Caco-2 (cell line): ENCODE results near the gene PLEK. TPM values are rescaled to one million over a fixed set of nuclear protein-coding genes. Genes with fewer than 3 reads are reported as not detected.

Source experiments
- BruUV-seq: library from RNA; stranded (reverse); fragments of 400-500 nt; replicated peaks from 2 replicates; lab custom pipeline; 2021; lab: Mats Ljungman, UMichigan
- CTCF ChIA-PET: fragments of 300-600 bp; sonication (Branson Sonifier 250); formaldehyde crosslinking; loops from one replicate; lab custom pipeline; 2022; ENCODE audit warnings: antibody characterized with exemption; lab: Charles Lee
- POLR2A ChIA-PET: fragments of 300-600 bp; sonication (Branson Sonifier 250); formaldehyde crosslinking; loops from one replicate; lab custom pipeline; 2022; ENCODE audit warnings: antibody characterized with exemption; lab: Charles Lee
- DNase-seq, 2 experiments: peaks; one replicate each; pipeline versions ENCODE4 v3.0.0 to v3.0.0-alpha.2; 2020 to 2022
- H3K27me3 ChIP-seq: replicated peaks from 2 replicates; pipeline ENCODE4 v1.6.0; 2011; ENCODE audit warnings: low read length; ENCODE audit not compliant: control insufficient read depth, insufficient read depth
- H3K36me3 ChIP-seq: 2 replicates; pipeline ENCODE4 v1.5.1; 2011; ENCODE audit warnings: low read length; ENCODE audit not compliant: control insufficient read depth, insufficient read depth
- H3K4me1 ChIP-seq: fragments of 250-450 bp; sonication (Bioruptor Pico); 2 replicates; pipeline ENCODE4 v1.5.1; 2020; ENCODE audit warnings: mild to moderate bottlenecking
- H3K4me3 ChIP-seq: 2 replicates; pipeline ENCODE4 v1.5.1; 2011; ENCODE audit warnings: low read depth, mild to moderate bottlenecking, control low read depth, low read length
- H3K9me3 ChIP-seq: fragments of 250-450 bp; sonication (Bioruptor Pico); 2 replicates; pipeline ENCODE4 v1.5.1; 2020; ENCODE audit warnings: mild to moderate bottlenecking, moderate library complexity
- H3K27ac Mint-ChIP-seq: one replicate; pipeline ENCODE4 v1.8.0; 2022; ENCODE audit warnings: mixed read lengths; ENCODE audit not compliant: unreplicated experiment
- H3K27me3 Mint-ChIP-seq: one replicate; pipeline ENCODE4 v1.8.0; 2022; ENCODE audit warnings: mixed read lengths; ENCODE audit not compliant: insufficient read depth, unreplicated experiment
- H3K36me3 Mint-ChIP-seq: one replicate; pipeline ENCODE4 v1.8.0; 2022; ENCODE audit warnings: mild to moderate bottlenecking, mixed read lengths; ENCODE audit not compliant: insufficient read depth, unreplicated experiment
- H3K4me1 Mint-ChIP-seq: one replicate; pipeline ENCODE4 v1.8.0; 2022; ENCODE audit warnings: low read depth, mixed read lengths; ENCODE audit not compliant: unreplicated experiment
- H3K4me3 Mint-ChIP-seq: one replicate; pipeline ENCODE4 v1.8.0; 2022; ENCODE audit warnings: mild to moderate bottlenecking, moderate library complexity, mixed read lengths; ENCODE audit not compliant: unreplicated experiment
- H3K9me3 Mint-ChIP-seq: one replicate; pipeline ENCODE4 v1.8.0; 2022; ENCODE audit warnings: mixed read lengths; ENCODE audit not compliant: unreplicated experiment
- CTCF ChIP-seq, 2 experiments: fragments of 200-600 bp in 1 of 2; IDR thresholded peaks; 1 replicate in 1 of 2; 2 replicates in 1 of 2; pipeline versions ENCODE4 v1.5.1 to v1.8.0; 2011 to 2022; ENCODE audit warnings: antibody characterized with exemption in 1 of 2, control low read depth in 1 of 2, inconsistent platforms in 1 of 2, low read depth in 1 of 2, low read length in 1 of 2, mild to moderate bottlenecking in 1 of 2, moderate library complexity in 1 of 2; ENCODE audit not compliant: insufficient read depth in 1 of 2, severe bottlenecking in 1 of 2, unreplicated experiment in 1 of 2
- intact Hi-C: fragments of 100-400 bp; cut with micrococcal nuclease; formaldehyde crosslinking; loops from one replicate; pipeline ENCODE4 v1.10.0; 2022; ENCODE audit not compliant: unreplicated experiment
- total RNA-seq: library from RNA; stranded (reverse); gene quantifications from 2 replicates; pipeline ENCODE4 v1.2.3, GENCODE V29; 2022

PLEK gene
- total RNA-seq, 1 experiment from 2014 or later: not detected

- no peaks in the 10 kb centered on the region for H3K4me1 Mint-ChIP-seq
- H3K9me3 Mint-ChIP-seq: no peaks in the 10 kb centered on the region
- Histone ChIP-seq H3K27me3 (no peaks in the 10 kb centered on the region; the same call in 1 of the 2 replicates), H3K36me3 (no peaks in the 10 kb centered on the region), H3K4me3 (no peak overlapping the region), H3K4me1 (no peaks in the 10 kb centered on the region), H3K9me3 (no peaks in the 10 kb centered on the region)
- TF ChIP-seq CTCF (IDR thresholded peaks at IDR 0.05; ENCODE audit: insufficient read depth in 1 of 2, low read depth in 1 of 2, low read length in 1 of 2, severe bottlenecking in 1 of 2, unreplicated experiment in 1 of 2): no peak
- intact Hi-C loops: no loop called here
- DNase-seq: no peak
- ChIA-PET POLR2A (no interaction called here), CTCF (interaction anchor here (0.6 kb wide), 1 partner anchor 304 kb away, joined by 3 read pairs; no protein-coding TSS in a partner anchor)
- no peak overlapping the region for H3K4me3 Mint-ChIP-seq
- H3K27me3 Mint-ChIP-seq: peaks cover 9% of the 10 kb centered on the region
- BruUV-seq: no TSS peak
- H3K27ac Mint-ChIP-seq: no peak overlapping the region
- no peaks in the 10 kb centered on the region for H3K36me3 Mint-ChIP-seq
These were observed 53.8 kb downstream of the PLEK start for GRCh38 chr2:68418855-68419254.

- no peak for DNase-seq
- BruUV-seq: no TSS peak
- H3K36me3 Mint-ChIP-seq: no peaks in the 10 kb centered on the region
- Histone ChIP-seq H3K27me3 (no peaks in the 10 kb centered on the region; the same call in 1 of the 2 replicates), H3K4me1 (no peaks in the 10 kb centered on the region), H3K4me3 (no peak overlapping the region), H3K9me3 (no peaks in the 10 kb centered on the region), H3K36me3 (no peaks in the 10 kb centered on the region)
- ChIA-PET POLR2A (no interaction called here), CTCF (no interaction called here)
- H3K4me1 Mint-ChIP-seq: no peaks in the 10 kb centered on the region
- peaks cover 9% of the 10 kb centered on the region for H3K27me3 Mint-ChIP-seq
- no peaks in the 10 kb centered on the region for H3K9me3 Mint-ChIP-seq
- no peak for TF ChIP-seq CTCF (IDR thresholded peaks at IDR 0.05; ENCODE audit: insufficient read depth in 1 of 2, low read depth in 1 of 2, low read length in 1 of 2, severe bottlenecking in 1 of 2, unreplicated experiment in 1 of 2)
- intact Hi-C loops: no loop called here
- H3K4me3 Mint-ChIP-seq: no peak overlapping the region
- H3K27ac Mint-ChIP-seq: no peak overlapping the region
These were observed 55.3 kb downstream of the PLEK start for GRCh38 chr2:68420254-68420910.

- no peak overlapping the region for H3K4me3 Mint-ChIP-seq
- no peaks in the 10 kb centered on the region for H3K36me3 ChIP-seq
- no peak overlapping the region for H3K4me3 ChIP-seq
- no peaks in the 10 kb centered on the region for H3K36me3 Mint-ChIP-seq
- H3K4me1 Mint-ChIP-seq: no peaks in the 10 kb centered on the region
- H3K27ac Mint-ChIP-seq: no peak overlapping the region
- ChIA-PET CTCF (interaction anchor here (0.5 kb wide), 1 partner anchor 16 kb away, joined by 3 read pairs; no protein-coding TSS in a partner anchor), POLR2A (no interaction called here)
- BruUV-seq: no TSS peak
- no peak for DNase-seq
- peaks cover 7% of the 10 kb centered on the region for H3K27me3 Mint-ChIP-seq
- intact Hi-C loops: no loop called here
- no peaks in the 10 kb centered on the region for H3K4me1 ChIP-seq
- no peaks in the 10 kb centered on the region for H3K9me3 ChIP-seq
- H3K27me3 ChIP-seq: no peaks in the 10 kb centered on the region
- no peak for TF ChIP-seq CTCF (IDR thresholded peaks at IDR 0.05; ENCODE audit: insufficient read depth in 1 of 2, low read depth in 1 of 2, low read length in 1 of 2, severe bottlenecking in 1 of 2, unreplicated experiment in 1 of 2)
- no peaks in the 10 kb centered on the region for H3K9me3 Mint-ChIP-seq
These were observed 59.0 kb downstream of the PLEK start for GRCh38 chr2:68423966-68424650.
